ENCODE results near the gene IFNA4. TPM values are rescaled to one million over a fixed set of nuclear protein-coding genes. Genes with fewer than 3 reads are reported as not detected.

Gene IFNA4
- total RNA-seq, 1 donor from 2014 or later, result not detected

- Mint-ChIP-seq H3K36me3 (no peaks in the 10 kb centered on the region), H3K27ac (no peak overlapping the region), H3K4me1 (ENCODE audit: unreplicated experiment) (no peaks in the 10 kb centered on the region), H3K9me3 (no peaks in the 10 kb centered on the region), H3K4me3 (no peak overlapping the region), H3K27me3 (no peaks in the 10 kb centered on the region)
- no peak for DNase-seq (ENCODE audit: extremely low spot score, unreplicated experiment)
- no peak for TF ChIP-seq CTCF (conservative IDR thresholded peaks at IDR 0.05)
These were observed 21.9 kb downstream of the IFNA4 start for GRCh38 chr9:21165516-21165915.

- peaks cover 5% of the 10 kb centered on the region for H3K4me1 Mint-ChIP-seq (ENCODE audit: unreplicated experiment)
- peak overlapping the region; percentile 31 for H3K27ac Mint-ChIP-seq
- peak overlapping the region; percentile 29 for H3K4me3 Mint-ChIP-seq
- no peak for TF ChIP-seq CTCF (conservative IDR thresholded peaks at IDR 0.05)
- H3K36me3 Mint-ChIP-seq, result no peaks in the 10 kb centered on the region
- DNase-seq (ENCODE audit: extremely low spot score, unreplicated experiment), result no peak
- H3K9me3 Mint-ChIP-seq, result no peaks in the 10 kb centered on the region
- no peaks in the 10 kb centered on the region for H3K27me3 Mint-ChIP-seq
These were observed 27.2 kb downstream of the IFNA4 start for GRCh38 chr9:21160178-21160577.

GRCh38 chr9:21155501-21155900 is 31.9 kb downstream of the IFNA4 start:
- no peaks in the 10 kb centered on the region for H3K27me3 Mint-ChIP-seq

GRCh38 chr9:21154018-21154608 is 33.3 kb downstream of the IFNA4 start:
- Mint-ChIP-seq H3K36me3 (no peaks in the 10 kb centered on the region), H3K27ac (no peak overlapping the region), H3K9me3 (no peaks in the 10 kb centered on the region), H3K4me1 (ENCODE audit: unreplicated experiment) (peaks cover 6% of the 10 kb centered on the region), H3K27me3 (no peaks in the 10 kb centered on the region), H3K4me3 (no peak overlapping the region)
- no peak for DNase-seq (ENCODE audit: extremely low spot score, unreplicated experiment)
- peak; percentile 47 for TF ChIP-seq CTCF (conservative IDR thresholded peaks at IDR 0.05)

More at GRCh38 chr9:21155501-21155900, 31.9 kb downstream of the IFNA4 start:
- TF ChIP-seq CTCF (conservative IDR thresholded peaks at IDR 0.05), result no peak
- no peak for DNase-seq (ENCODE audit: extremely low spot score, unreplicated experiment)
- Mint-ChIP-seq H3K27ac (no peak overlapping the region), H3K4me1 (ENCODE audit: unreplicated experiment) (peaks cover 10% of the 10 kb centered on the region), H3K4me3 (no peak overlapping the region), H3K9me3 (no peaks in the 10 kb centered on the region), H3K36me3 (no peaks in the 10 kb centered on the region)

GRCh38 chr9:21153336-21154017 is 33.9 kb downstream of the IFNA4 start:
- Mint-ChIP-seq H3K27me3 (no peaks in the 10 kb centered on the region), H3K36me3 (no peaks in the 10 kb centered on the region), H3K4me3 (no peak overlapping the region), H3K9me3 (no peaks in the 10 kb centered on the region), H3K27ac (no peak overlapping the region), H3K4me1 (ENCODE audit: unreplicated experiment) (peaks cover 6% of the 10 kb centered on the region)
- TF ChIP-seq CTCF (conservative IDR thresholded peaks at IDR 0.05), result no peak
- no peak for DNase-seq (ENCODE audit: extremely low spot score, unreplicated experiment)

Data from type B pancreatic cell (in vitro differentiated cells).